Measurements from ENCODE around the gene OR52L1.
"Not testable (repeated sequence)": the region's sequence is repeated elsewhere in the genome, so short reads cannot be mapped to it uniquely, and the experiment has no call there.

The OR52L1 gene

GRCh38 chr11:5992604-5993251 is 5.9 kb upstream of the OR52L1 start:
- Histone ChIP-seq H3K4me1 (ENCODE audit: control insufficient read depth, insufficient read depth, low read length, poor library complexity, severe bottlenecking) (no peaks in the 10 kb centered on the region), H3K36me3 (ENCODE audit: control insufficient read depth, insufficient read depth, low read length) (no peaks in the 10 kb centered on the region), H3K27ac (ENCODE audit: low read depth, low read length, severe bottlenecking) (no peak overlapping the region), H3K9me3 (ENCODE audit: control insufficient read depth, low read length) (no peaks in the 10 kb centered on the region), H3K4me3 (ENCODE audit: extremely low read depth, insufficient read depth, low read length, poor library complexity, severe bottlenecking) (no peak overlapping the region)
- 60 to 79% methylated on average over 1 of the region's 3 CpGs for WGBS, 2 experiments (ENCODE audit: insufficient coverage in 2 of 2)

GRCh38 chr11:5992150-5992549 is 5.4 kb upstream of the OR52L1 start:
- no peaks in the 10 kb centered on the region for H3K36me3 ChIP-seq (ENCODE audit: control insufficient read depth, insufficient read depth, low read length)
- H3K4me3 ChIP-seq (ENCODE audit: extremely low read depth, insufficient read depth, low read length, poor library complexity, severe bottlenecking) = no peak overlapping the region
- no peaks in the 10 kb centered on the region for H3K9me3 ChIP-seq (ENCODE audit: control insufficient read depth, low read length)
- 75 to 90% methylated on average over 1 to 2 of the region's 3 CpGs for WGBS, 2 experiments (ENCODE audit: insufficient coverage in 2 of 2)
- no peak overlapping the region for H3K27ac ChIP-seq (ENCODE audit: low read depth, low read length, severe bottlenecking)
- H3K4me1 ChIP-seq (ENCODE audit: control insufficient read depth, insufficient read depth, low read length, poor library complexity, severe bottlenecking) = no peaks in the 10 kb centered on the region

GRCh38 chr11:5989203-5989602 is 2.4 kb upstream of the OR52L1 start:
- 100% methylated on average over 2 of the region's 4 CpGs for WGBS, 2 experiments (ENCODE audit: insufficient coverage in 2 of 2)
- H3K4me3 ChIP-seq (ENCODE audit: extremely low read depth, insufficient read depth, low read length, poor library complexity, severe bottlenecking) = no peak overlapping the region
- H3K36me3 ChIP-seq (ENCODE audit: control insufficient read depth, insufficient read depth, low read length) = no peaks in the 10 kb centered on the region
- H3K27ac ChIP-seq (ENCODE audit: low read depth, low read length, severe bottlenecking) = no peak overlapping the region
- no peaks in the 10 kb centered on the region for H3K4me1 ChIP-seq (ENCODE audit: control insufficient read depth, insufficient read depth, low read length, poor library complexity, severe bottlenecking)
- H3K9me3 ChIP-seq (ENCODE audit: control insufficient read depth, low read length) = no peaks in the 10 kb centered on the region

GRCh38 chr11:5983443-5983842 is 3.3 kb downstream of the OR52L1 start:
- Histone ChIP-seq H3K9me3 (ENCODE audit: control insufficient read depth, low read length) (no peaks in the 10 kb centered on the region), H3K4me1 (ENCODE audit: control insufficient read depth, insufficient read depth, low read length, poor library complexity, severe bottlenecking) (no peaks in the 10 kb centered on the region), H3K36me3 (ENCODE audit: control insufficient read depth, insufficient read depth, low read length) (no peaks in the 10 kb centered on the region), H3K4me3 (ENCODE audit: extremely low read depth, insufficient read depth, low read length, poor library complexity, severe bottlenecking) (no peak overlapping the region), H3K27ac (ENCODE audit: low read depth, low read length, severe bottlenecking) (no peak overlapping the region)
- no CpG with 5 or more reads among the region's 1 CpG for WGBS, 2 experiments (ENCODE audit: insufficient coverage in 2 of 2)

- Histone ChIP-seq H3K27ac (ENCODE audit: low read depth, low read length, severe bottlenecking) (no peak overlapping the region), H3K4me1 (ENCODE audit: control insufficient read depth, insufficient read depth, low read length, poor library complexity, severe bottlenecking) (no peaks in the 10 kb centered on the region), H3K36me3 (ENCODE audit: control insufficient read depth, insufficient read depth, low read length) (no peaks in the 10 kb centered on the region), H3K4me3 (ENCODE audit: extremely low read depth, insufficient read depth, low read length, poor library complexity, severe bottlenecking) (no peak overlapping the region), H3K9me3 (ENCODE audit: control insufficient read depth, low read length) (no peaks in the 10 kb centered on the region)
- no CpG with 5 or more reads among the region's 1 CpG for WGBS, 2 experiments (ENCODE audit: insufficient coverage in 2 of 2)
Measured at GRCh38 chr11:5973530-5973929, 13.3 kb downstream of the OR52L1 start.

- no peak within 1 kb of the TSS for H3K27ac ChIP-seq (ENCODE audit: low read depth, low read length, severe bottlenecking)
- no peaks in the 10 kb centered on the region for H3K36me3 ChIP-seq (ENCODE audit: control insufficient read depth, insufficient read depth, low read length)
- H3K9me3 ChIP-seq (ENCODE audit: control insufficient read depth, low read length) = peaks cover 5% of the 10 kb centered on the region
- H3K4me1 ChIP-seq (ENCODE audit: control insufficient read depth, insufficient read depth, low read length, poor library complexity, severe bottlenecking) = no peaks in the 10 kb centered on the region
- H3K4me3 ChIP-seq (ENCODE audit: extremely low read depth, insufficient read depth, low read length, poor library complexity, severe bottlenecking) = no peak within 1 kb of the TSS
Measured at GRCh38 chr11:5968394-5968793, 18.4 kb downstream of the OR52L1 start, which contains the start of gene OR56A5. OR56A5 (minus strand) TSS chr11:5968494; CDS start chr11:5968494, 0 bp downstream.

- Histone ChIP-seq H3K27ac (ENCODE audit: low read depth, low read length, severe bottlenecking) (no peak overlapping the region), H3K36me3 (ENCODE audit: control insufficient read depth, insufficient read depth, low read length) (no peaks in the 10 kb centered on the region), H3K9me3 (ENCODE audit: control insufficient read depth, low read length) (peaks cover 5% of the 10 kb centered on the region), H3K4me3 (ENCODE audit: extremely low read depth, insufficient read depth, low read length, poor library complexity, severe bottlenecking) (no peak overlapping the region), H3K4me1 (ENCODE audit: control insufficient read depth, insufficient read depth, low read length, poor library complexity, severe bottlenecking) (no peaks in the 10 kb centered on the region)
- whole genome bisulfite sequencing, 2 experiments (ENCODE audit: insufficient coverage in 2 of 2) = 59 to 61% methylated on average over 3 of the region's 3 CpGs
Measured at GRCh38 chr11:5967708-5968107, 19.1 kb downstream of the OR52L1 start.

- no peak overlapping the region for H3K4me3 ChIP-seq (ENCODE audit: extremely low read depth, insufficient read depth, low read length, poor library complexity, severe bottlenecking)
- no peak overlapping the region for H3K27ac ChIP-seq (ENCODE audit: low read depth, low read length, severe bottlenecking)
- peaks cover 5% of the 10 kb centered on the region for H3K9me3 ChIP-seq (ENCODE audit: control insufficient read depth, low read length)
- 60% methylated on average over 1 of the region's 2 CpGs; no CpG with 5 or more reads in 1 of the 2 experiments for WGBS, 2 experiments (ENCODE audit: insufficient coverage in 2 of 2)
- no peaks in the 10 kb centered on the region for H3K36me3 ChIP-seq (ENCODE audit: control insufficient read depth, insufficient read depth, low read length)
- H3K4me1 ChIP-seq (ENCODE audit: control insufficient read depth, insufficient read depth, low read length, poor library complexity, severe bottlenecking) = no peaks in the 10 kb centered on the region
Measured at GRCh38 chr11:5966958-5967357, 19.8 kb downstream of the OR52L1 start.

GRCh38 chr11:5960704-5961320 is 26.0 kb downstream of the OR52L1 start:
- H3K4me1 ChIP-seq (ENCODE audit: control insufficient read depth, insufficient read depth, low read length, poor library complexity, severe bottlenecking); H3K36me3 ChIP-seq (ENCODE audit: control insufficient read depth, insufficient read depth, low read length); H3K4me3 ChIP-seq (ENCODE audit: extremely low read depth, insufficient read depth, low read length, poor library complexity, severe bottlenecking); H3K27ac ChIP-seq (ENCODE audit: low read depth, low read length, severe bottlenecking): not testable (repeated sequence)
- H3K9me3 ChIP-seq (ENCODE audit: control insufficient read depth, low read length) = peaks cover 10% of the 10 kb centered on the region
- 87 to 89% methylated on average over 18 to 33 of the region's 40 CpGs for WGBS, 2 experiments (ENCODE audit: insufficient coverage in 2 of 2)

GRCh38 chr11:5955586-5955985 is 31.2 kb downstream of the OR52L1 start:
- Histone ChIP-seq H3K9me3 (ENCODE audit: control insufficient read depth, low read length) (peaks cover 6% of the 10 kb centered on the region), H3K4me3 (ENCODE audit: extremely low read depth, insufficient read depth, low read length, poor library complexity, severe bottlenecking) (no peak overlapping the region), H3K36me3 (ENCODE audit: control insufficient read depth, insufficient read depth, low read length) (no peaks in the 10 kb centered on the region), H3K27ac (ENCODE audit: low read depth, low read length, severe bottlenecking) (no peak overlapping the region), H3K4me1 (ENCODE audit: control insufficient read depth, insufficient read depth, low read length, poor library complexity, severe bottlenecking) (no peaks in the 10 kb centered on the region)
- 92 to 100% methylated on average over 2 of the region's 3 CpGs for WGBS, 2 experiments (ENCODE audit: insufficient coverage in 2 of 2)

- WGBS, 2 experiments (ENCODE audit: insufficient coverage in 2 of 2) = 80 to 94% methylated on average over 1 to 2 of the region's 3 CpGs
- H3K4me3 ChIP-seq (ENCODE audit: extremely low read depth, insufficient read depth, low read length, poor library complexity, severe bottlenecking) = no peak within 1 kb of the TSS
Measured at GRCh38 chr11:5941951-5942350, 44.8 kb downstream of the OR52L1 start, which contains the start of gene OR56A3. OR56A3 (plus strand) TSS chr11:5942251; CDS start chr11:5947347, 5,096 bp downstream.

More at GRCh38 chr11:5941951-5942350, 44.8 kb downstream of the OR52L1 start, which contains the start of gene OR56A3:
- no peak within 1 kb of the TSS for H3K27ac ChIP-seq (ENCODE audit: low read depth, low read length, severe bottlenecking)
- H3K36me3 ChIP-seq (ENCODE audit: control insufficient read depth, insufficient read depth, low read length) = no peaks in the 10 kb centered on the region
- H3K4me1 ChIP-seq (ENCODE audit: control insufficient read depth, insufficient read depth, low read length, poor library complexity, severe bottlenecking) = no peaks in the 10 kb centered on the region
- H3K9me3 ChIP-seq (ENCODE audit: control insufficient read depth, low read length) = no peaks in the 10 kb centered on the region
